Skin of body (tissue), 2 donors: ENCODE results near the gene HTR5A. TPM values are rescaled to one million over a fixed set of nuclear protein-coding genes. Genes with fewer than 3 reads are reported as not detected.
"Not testable (repeated sequence)": the region's sequence is repeated elsewhere in the genome, so short reads cannot be mapped to it uniquely, and the experiment has no call there.

Experiments used
- DNase-seq: peaks from one replicate; lab custom pipeline; 2025; lab: John Stamatoyannopoulos, UW
- total RNA-seq: library from RNA; depleted of rRNA; stranded (reverse); fragments of >200 nt; gene quantifications from one replicate; pipeline ENCODE4 v1.2.3, GENCODE V29; 2014

Gene HTR5A
- total RNA-seq, result not detected

DNA sequence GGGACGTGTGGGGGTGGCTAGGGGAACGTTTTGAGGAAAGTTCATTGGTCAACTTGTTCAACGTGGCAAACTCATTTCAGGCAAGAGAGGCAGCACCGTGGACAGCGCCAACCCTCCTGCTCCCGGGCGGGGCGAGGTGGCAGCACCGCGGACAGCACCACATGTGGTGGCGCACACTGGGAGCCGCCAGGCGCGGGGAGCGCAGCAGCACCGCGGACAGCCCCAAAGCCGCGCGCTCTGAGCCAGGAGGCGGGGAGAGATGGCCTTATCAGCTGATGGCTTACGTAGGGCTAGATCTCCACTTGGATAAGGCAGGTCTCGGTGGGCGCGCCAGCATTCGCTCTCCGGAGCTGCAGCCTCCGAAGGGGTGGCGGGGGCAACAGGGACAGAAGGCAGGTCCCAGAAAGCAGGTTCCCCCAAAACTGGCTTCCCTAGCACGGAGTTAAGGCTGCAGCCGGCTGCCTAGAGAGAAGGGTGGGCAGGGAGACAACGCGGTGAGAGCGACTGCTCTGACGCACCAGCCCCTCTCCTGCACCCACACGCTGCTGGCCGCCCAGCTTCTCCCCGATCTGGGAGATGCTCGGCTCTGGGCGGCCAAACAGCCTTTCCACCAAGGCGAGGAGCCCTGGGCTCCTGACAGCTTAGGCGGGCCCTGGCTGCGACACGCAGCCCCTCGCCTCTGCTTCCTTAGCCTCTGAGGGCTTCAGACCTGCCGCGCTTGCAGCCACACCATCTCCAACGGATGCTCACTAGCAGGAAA lies at the start of gene HTR5A:
Gene HTR5A, plus strand, starts transcription at position 333 of the 760 bp plus-strand sequence. CDS start 576 bp downstream, outside the sequence.
- peak; percentile 79 for DNase-seq

DNA sequence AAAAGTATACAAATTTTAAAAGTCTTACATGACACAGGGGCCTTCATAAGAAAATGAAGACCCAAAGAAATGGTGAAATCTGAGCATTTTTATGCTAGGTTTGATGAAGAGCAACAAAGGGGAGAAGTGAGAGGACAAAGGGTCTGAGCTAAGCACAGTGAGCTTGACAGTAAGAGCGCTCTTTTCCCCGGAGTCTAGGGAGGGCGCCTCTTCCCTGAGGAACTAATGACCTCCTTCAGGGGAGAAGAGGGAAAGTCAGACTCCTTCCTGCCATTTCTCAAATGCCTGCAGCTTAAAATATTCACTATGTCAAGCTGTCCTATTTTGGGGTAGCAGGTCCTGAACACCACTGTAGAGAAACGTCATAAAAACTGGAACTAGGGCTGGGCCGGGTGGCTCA lies 49.1 kb upstream of the HTR5A start:
- no peak for DNase-seq

DNA sequence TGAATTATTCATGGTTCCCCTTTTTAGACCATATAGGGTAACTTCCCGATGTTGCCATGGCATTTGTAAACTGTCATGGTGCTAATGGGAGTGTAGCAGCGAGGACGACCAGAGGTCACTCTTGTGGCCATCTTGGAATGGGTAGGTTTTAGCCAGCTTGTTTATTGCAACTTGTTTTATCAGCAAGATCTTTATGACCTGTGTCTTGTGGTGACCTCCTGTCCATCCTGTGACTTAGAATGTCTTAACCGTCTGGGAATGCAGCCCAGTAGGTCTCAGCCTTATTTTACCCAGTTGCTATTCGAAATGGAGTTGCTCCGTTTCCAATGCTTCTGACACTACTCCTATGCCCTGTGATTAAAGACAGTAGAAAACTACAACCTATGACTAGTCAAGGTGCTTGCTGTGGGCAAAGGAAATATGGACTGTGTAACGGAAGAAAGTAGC lies 48.4 kb upstream of the HTR5A start:
- DNase-seq, result no peak

DNA sequence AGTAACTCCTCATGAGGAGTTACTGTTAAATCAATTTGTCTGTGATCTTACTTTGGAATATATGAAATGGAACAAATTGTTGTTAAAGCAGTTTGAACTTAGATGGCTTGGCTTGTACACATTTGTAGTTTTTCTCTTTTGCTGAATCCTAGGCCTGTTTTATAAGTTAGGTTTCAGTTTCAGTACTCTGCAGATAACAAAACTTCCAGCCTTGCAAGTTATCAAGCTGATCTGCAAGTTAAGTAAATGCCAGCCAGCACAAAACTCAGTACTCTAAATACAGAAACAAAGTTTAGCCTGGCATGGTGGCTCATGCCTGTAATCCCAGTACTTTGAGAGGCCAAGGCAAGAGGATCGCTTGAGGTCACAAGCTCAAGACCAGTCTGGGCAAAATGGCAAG lies 42.2 kb upstream of the HTR5A start:
- DNase-seq, result no peak

DNA sequence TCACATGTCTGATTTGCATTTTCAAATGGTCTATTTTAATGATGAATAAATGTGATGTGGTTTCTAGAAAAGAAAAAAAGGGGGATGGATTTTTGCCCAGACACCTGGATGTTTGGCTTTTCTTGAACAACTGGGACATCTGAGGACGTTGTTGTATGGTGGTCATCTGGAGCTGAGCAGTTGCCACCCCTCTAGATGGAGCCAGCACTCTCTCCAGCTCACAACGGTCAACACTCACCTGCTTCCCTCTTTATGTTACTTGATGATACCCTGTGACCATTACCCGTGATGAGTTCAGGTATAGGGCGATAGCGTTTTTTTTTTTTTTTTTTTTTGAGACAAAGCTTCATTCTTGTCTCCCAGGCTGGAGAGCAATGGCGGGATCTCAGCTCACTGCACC lies 37.1 kb upstream of the HTR5A start:
- DNase-seq, result no peak

DNA sequence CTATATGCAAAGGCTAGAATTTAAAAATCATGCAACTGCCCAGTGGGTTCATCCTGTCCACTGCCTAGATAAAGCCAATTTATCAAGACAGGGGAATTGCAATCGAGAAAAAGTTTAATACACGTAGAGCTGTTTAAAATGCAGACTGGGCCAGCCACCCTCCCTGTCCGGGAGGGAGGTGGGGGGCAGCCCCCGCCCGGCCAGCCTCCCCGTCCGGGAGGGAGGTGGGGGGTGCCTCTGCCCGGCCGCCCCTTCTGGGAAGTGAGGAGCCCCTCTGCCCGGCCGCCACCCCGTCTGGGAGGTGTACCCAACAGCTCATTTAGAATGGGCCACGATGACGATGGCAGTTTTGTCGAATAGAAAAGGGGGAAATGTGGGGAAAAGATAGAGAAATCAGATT lies 35.6 kb upstream of the HTR5A start:
- not testable (repeated sequence) for DNase-seq

DNA sequence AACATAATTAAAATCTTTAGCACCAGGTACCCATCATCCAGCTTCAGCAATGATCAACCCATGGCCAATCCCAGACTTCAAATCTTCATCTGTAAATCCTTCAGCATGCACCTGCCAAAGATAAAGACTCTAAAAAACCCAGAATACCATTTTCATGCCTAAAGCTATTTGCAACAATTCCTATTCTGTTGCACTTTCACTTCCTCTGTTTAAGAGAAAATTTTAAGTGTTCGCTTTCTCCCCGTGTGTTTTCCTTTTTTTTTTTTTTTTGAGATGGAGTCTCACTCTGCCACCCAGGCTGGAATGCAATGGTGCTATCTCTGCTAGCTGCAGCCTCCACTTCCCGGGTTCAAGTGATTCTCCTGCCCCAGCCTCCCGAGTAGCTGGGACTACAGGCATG lies 31.8 kb upstream of the HTR5A start:
- no peak for DNase-seq

DNA sequence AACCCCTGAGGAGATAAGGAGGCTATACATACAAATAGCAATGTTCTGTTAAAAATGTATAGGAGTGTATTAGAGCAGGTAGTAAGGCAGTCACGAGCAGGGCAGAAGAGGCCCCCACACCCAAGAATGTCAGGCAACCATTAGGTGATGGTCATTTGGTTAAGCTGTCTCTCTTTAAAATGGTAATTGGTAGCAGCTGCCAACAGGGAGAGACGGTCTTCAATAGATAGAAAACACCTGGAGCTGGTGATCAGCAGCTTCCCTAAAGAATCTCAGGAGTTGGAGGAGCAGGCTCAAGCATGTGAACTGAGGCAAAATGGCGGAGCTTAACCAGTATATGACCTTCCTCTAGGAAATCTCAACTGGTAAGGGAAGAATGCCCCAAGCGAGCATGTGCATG lies 26.4 kb upstream of the HTR5A start:
- DNase-seq, result no peak

DNA sequence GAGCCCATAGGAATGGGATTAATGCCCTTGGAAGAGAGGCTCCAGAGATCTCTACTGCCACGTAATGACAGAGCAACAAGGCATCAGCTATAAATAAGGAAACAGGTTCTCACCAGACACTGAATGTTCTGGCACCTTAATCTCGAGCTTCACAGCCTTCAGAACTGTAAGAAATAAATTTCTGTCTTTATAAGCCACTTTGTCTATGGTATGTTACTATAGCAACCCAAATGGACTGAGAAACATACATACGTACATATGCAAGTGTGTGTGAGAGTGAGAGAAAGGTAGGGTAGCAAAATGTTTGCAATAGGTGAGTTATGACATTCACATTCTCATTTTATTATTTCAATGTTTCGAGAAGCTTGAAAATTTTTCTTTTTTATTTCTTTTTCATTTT lies 22.1 kb upstream of the HTR5A start:
- no peak for DNase-seq

DNA sequence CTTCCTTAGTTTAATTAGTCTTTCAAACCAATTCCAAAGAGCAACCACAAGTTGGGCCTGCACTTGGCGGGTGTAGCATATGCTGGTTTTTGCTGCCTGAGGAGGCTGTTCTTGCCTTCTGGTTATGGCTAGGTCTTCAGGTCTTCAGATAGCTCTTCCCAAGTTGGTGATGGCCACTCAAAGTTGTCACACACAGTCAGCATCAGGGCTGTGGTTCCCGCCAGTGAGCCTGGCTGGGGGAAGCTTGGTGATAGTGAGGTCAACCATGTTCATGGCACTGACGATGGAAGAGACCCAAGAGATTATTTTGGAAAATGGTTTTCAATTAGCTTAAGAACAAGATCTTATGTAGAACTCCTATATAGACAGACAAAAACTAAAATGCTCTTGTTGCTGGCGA lies 18.8 kb upstream of the HTR5A start:
- DNase-seq, result no peak

DNA sequence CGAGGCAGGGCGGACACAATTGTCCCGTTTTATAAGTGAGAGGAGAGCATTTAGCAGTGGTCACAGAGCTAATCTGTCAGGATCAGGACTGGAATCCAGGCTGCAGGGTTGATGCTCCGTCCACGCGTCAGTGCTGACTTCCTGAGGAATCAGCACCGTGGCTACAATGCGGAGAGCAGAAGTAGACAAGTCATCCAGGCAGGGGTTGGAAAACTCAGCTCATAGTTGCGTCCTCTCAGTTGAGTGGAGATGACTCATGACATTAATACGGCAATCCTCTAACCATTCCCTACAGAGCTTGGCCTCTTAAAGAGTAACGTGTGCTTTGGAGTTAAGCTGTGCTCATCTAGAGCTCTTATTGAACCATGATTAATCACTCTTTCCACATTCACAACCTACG lies 17.1 kb upstream of the HTR5A start:
- DNase-seq, result no peak

DNA sequence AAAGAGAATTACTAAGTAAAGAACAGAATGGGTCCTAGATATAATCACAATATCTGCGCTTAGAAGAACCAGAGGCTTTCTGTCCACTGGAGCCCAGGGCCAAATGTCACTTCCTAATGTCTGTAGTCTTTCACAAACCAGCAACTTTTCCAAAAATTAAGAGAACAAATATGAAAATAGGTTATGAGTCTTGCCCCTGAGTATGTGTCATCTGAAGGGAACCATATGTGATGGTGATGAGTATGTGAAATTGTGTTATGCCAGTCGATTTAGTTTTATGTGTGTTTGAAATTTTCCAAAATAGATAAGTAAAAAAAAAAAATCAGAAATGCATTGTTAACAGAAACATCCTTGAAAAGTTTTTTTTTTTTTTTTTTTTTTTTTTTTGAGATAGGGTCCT lies 15.4 kb upstream of the HTR5A start:
- DNase-seq, result no peak

DNA sequence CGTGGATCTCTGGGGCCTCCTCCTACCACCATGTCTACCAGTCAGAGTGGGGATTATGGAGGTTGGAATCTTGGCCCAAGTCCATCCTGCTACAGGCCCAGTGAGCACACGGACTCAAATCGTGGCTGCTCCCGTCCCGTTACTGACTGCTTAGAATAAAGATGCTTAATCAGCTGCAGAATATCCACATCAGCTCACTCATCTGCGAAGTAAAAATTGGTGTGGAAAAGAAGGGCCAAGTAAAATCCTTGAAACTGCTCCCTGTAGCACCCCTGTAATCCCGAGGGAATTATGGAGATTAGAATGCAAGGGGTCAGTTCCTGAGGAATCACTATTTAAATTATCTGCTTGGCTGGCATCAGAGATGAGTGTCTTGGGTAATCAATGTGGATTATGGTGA lies 13.0 kb upstream of the HTR5A start:
- no peak for DNase-seq

DNA sequence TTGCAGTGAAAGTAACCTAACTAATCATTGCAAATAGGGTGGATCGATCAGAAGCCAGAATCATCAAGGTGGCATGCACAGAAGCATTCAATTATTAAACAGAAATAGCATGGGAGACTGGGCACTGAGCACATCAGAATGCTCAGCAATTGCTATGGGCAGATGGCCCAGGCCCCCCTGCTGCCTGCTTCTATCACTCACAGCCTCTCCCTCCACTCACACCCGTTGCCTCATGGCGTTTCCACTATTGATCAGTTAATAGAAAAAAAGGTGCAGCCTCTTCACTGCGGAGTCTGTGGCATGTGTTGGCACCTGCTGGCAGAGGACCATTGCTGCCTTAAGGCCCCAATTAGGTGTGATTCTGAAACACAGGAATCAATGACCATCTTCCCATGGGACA lies 11.2 kb upstream of the HTR5A start:
- no peak for DNase-seq

DNA sequence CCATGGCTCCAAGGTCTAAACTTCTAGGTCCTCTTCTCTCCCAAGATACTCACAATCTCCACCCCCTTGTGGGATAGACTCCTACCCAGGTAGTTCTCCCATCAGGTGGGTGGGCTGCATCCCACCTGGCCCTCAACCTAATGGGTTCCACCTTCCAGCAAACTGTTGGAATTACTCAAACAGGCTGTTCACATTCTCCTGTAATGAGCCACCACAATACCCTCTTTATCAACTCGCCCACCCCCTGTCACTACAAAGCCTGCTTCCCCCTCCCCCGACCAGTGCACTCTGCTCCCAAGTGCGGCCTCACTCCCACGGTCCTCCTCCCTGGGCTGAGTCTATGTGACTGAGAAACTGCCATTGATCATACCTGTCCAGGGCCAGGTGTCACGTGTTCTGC lies 10.4 kb upstream of the HTR5A start:
- no peak for DNase-seq

DNA sequence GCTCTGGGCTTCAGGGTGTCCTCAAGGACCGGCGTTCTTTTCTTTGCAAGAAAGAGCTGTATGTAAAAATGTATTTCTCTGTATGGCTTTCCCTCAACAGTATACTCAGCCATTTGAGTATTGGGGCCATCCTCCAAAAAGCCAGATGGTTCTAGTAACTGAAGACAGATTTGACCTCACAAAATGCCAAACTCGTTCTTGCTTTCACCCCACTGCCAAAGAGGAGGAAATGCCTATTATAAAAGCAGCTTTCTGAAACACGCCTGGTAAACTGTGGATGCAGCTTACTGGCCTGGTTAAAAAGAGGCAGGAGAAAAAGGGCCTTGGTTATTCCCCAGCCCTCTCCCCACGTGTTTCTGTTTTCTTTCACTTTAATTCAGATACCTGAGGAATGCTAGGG lies 7.7 kb upstream of the HTR5A start:
- no peak for DNase-seq

DNA sequence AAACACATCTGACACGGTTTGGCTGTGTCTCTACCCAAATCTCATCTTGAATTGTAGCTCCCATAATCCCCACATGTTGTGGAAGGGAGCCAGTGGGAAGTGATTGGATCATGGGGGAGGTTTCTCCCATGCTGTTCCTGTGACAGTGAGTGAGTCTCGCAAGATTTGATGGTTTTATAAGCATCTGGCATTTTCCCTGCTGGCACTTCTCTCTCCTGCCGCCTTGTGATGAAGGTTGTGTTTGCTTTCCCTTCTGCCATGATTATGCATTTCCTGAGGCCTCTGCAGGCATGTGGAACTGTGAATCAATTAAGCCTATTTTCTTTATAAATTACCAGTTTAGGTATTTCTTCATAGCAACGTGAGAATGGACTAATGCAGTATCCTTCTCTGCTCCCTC lies 5.9 kb upstream of the HTR5A start:
- DNase-seq, result no peak

DNA sequence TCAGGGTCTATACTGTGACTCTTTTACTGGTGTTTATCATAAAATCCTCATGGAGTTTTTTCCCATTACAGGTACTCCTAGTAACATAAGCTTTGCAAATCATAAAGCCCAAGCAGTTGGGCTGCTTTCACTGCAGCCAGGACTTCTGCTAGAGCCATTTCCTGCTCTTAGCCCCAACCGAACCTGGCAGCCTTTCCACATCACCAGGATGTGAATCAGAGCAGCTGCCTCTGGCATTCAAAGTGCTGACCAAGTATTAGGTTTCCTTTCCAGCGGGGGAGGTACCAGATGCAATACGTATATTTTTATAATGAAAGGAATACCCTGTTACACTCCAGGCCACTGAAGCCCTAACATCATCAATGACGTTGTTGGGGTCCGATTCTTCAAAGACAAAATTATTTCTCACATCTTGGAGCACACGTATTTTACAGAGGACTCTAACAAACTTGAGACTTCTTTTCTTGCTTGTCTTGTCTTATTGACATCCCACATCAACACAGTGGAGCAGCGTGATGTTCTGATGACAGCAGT lies 3.6 kb upstream of the HTR5A start:
- DNase-seq, result no peak

DNA sequence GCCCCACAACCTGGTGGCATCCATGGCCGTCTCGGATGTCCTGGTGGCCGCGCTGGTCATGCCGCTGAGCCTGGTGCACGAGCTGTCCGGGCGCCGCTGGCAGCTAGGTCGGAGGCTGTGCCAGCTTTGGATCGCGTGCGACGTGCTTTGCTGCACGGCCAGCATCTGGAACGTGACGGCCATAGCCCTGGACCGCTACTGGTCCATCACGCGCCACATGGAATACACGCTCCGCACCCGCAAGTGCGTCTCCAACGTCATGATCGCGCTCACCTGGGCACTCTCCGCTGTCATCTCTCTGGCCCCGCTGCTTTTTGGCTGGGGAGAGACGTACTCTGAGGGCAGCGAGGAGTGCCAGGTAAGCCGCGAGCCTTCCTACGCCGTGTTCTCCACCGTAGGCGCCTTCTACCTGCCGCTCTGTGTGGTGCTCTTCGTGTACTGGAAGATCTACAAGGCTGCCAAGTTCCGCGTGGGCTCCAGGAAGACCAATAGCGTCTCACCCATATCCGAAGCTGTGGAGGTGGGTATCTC lies 1.1 kb downstream of the HTR5A start:
- DNase-seq, result no peak

DNA sequence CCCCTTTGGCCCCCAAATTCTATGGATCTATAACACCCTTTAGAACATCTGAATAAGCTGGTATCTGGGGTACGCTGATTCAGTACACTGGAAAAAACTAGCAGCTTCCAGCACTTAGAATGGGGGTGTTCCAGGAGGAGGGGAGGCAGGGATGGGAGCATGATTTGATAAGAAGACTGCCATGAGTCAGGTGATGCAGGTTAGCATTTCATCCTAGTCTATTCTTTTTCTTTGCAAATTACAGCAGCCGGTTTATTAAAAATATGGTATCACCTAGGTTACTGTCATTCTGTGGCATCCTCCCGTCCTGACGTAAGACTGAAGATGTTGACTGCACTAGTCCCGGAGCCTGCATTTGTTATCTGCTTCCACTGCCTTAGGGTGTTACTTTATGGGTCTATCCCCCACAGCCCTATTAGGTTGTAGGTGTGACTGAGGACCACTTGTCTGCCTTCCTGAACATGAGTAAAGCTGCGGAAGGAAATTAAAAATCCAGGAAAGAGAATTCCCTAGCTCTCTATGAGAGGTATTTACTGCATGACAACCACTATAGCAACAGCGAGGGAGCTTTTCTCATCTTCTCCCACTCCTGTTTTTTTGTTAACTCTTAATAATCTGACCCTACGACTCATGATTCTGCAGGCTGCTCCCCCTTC lies 1.9 kb downstream of the HTR5A start:
- no peak for DNase-seq

DNA sequence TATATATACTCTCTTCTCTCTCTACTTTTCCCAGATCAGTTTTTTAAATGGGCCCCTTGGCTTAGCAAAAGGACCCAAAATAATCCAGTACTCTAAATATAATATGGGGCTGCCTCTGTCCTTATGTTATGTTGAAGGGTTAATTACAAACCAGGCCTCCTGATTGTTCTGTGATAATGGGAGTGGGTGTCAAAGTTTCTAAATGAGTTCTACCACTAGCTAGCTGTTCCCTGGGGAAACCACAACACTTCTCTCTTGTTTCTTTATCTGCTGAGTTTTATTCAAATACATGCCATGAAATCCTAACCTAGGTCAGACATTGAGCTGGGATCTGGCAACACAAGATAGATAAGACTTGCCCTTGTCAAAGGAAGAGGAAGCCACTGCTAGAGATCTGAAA lies 3.8 kb downstream of the HTR5A start:
- no peak for DNase-seq

DNA sequence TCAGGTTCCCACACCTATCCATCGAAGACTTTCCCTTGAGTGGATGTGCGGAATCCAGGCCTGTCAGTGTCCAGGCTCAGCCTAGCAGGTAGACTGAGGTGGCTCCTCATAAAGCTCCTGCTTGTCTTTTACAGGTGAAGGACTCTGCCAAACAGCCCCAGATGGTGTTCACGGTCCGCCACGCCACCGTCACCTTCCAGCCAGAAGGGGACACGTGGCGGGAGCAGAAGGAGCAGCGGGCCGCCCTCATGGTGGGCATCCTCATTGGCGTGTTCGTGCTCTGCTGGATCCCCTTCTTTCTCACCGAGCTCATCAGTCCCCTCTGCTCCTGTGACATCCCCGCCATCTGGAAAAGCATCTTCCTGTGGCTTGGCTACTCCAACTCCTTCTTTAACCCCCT lies 13.9 kb downstream of the HTR5A start:
- DNase-seq, result no peak

DNA sequence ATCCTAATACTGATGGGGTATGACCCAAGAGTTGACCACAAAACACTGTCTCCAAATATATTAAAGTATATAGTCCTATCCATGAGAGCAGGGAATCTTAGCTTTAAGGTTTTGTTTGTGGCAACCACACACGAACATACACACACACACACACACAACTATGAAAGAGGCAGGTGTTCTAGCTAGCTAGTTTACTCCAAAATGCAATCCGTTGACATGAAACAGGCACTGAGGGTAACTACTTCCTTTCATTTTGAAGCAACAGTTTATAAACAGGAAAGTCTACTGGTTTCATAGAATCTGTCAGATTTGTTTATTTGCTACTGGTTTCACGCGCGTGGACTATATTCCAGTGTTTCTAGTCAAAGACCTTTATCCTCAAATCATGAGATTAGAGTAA lies 14.8 kb downstream of the HTR5A start:
- no peak for DNase-seq
